ENCODE results near the gene NRXN3. TPM values are rescaled to one million over a fixed set of nuclear protein-coding genes. Genes with fewer than 3 reads are reported as not detected.

The NRXN3 gene
- total RNA-seq, 4 donors from 2014 or later, result 0.04 to 0.16 TPM; not detected in 2

- H3K4me1 ChIP-seq, result no peaks in the 10 kb centered on the region
- no peak overlapping the region for H3K27ac ChIP-seq
- no peak for DNase-seq
- intact Hi-C loops (cut with DNase I; ENCODE audit: low total_unique reads) (no loop called here), in situ Hi-C loops (cut with MboI; ENCODE audit: low sequenced_read_pairs in 4 of 4) (no loop called here)
- H3K36me3 ChIP-seq, result no peaks in the 10 kb centered on the region
- TF ChIP-seq, protein P1, sequence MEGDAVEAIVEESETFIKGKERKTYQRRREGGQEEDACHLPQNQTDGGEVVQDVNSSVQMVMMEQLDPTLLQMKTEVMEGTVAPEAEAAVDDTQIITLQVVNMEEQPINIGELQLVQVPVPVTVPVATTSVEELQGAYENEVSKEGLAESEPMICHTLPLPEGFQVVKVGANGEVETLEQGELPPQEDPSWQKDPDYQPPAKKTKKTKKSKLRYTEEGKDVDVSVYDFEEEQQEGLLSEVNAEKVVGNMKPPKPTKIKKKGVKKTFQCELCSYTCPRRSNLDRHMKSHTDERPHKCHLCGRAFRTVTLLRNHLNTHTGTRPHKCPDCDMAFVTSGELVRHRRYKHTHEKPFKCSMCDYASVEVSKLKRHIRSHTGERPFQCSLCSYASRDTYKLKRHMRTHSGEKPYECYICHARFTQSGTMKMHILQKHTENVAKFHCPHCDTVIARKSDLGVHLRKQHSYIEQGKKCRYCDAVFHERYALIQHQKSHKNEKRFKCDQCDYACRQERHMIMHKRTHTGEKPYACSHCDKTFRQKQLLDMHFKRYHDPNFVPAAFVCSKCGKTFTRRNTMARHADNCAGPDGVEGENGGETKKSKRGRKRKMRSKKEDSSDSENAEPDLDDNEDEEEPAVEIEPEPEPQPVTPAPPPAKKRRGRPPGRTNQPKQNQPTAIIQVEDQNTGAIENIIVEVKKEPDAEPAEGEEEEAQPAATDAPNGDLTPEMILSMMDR (IDR thresholded peaks at IDR 0.05 in 4 of 5, conservative IDR thresholded peaks at IDR 0.05 in 1 of 5), result no peak
- TF ChIP-seq POLR2A (IDR thresholded peaks at IDR 0.05), result no peak
- H3K4me3 ChIP-seq, result no peak overlapping the region
- no peaks in the 10 kb centered on the region for H3K9me3 ChIP-seq
- H3K27me3 ChIP-seq, result no peaks in the 10 kb centered on the region
- no peak for ATAC-seq
Observed at GRCh38 chr14:79465651-79466050, 1295.5 kb downstream of the NRXN3 start.

GRCh38 chr14:79466938-79467527 lies 1296.9 kb downstream of the NRXN3 start:
- intact Hi-C loops (cut with DNase I; ENCODE audit: low total_unique reads), result no loop called here
- ATAC-seq, result no peak
- in situ Hi-C loops (cut with MboI; ENCODE audit: low sequenced_read_pairs in 4 of 4), result no loop called here
- H3K27ac ChIP-seq, result no peak overlapping the region
- H3K4me3 ChIP-seq, result no peak overlapping the region
- TF ChIP-seq POLR2A (IDR thresholded peaks at IDR 0.05), result no peak
- TF ChIP-seq, protein P1 (IDR thresholded peaks at IDR 0.05 in 4 of 5, conservative IDR thresholded peaks at IDR 0.05 in 1 of 5), result no peak
- H3K4me1 ChIP-seq, result no peaks in the 10 kb centered on the region
- H3K36me3 ChIP-seq, result no peaks in the 10 kb centered on the region
- H3K9me3 ChIP-seq, result no peaks in the 10 kb centered on the region
- no peaks in the 10 kb centered on the region for H3K27me3 ChIP-seq
- DNase-seq, result no peak

DNA sequence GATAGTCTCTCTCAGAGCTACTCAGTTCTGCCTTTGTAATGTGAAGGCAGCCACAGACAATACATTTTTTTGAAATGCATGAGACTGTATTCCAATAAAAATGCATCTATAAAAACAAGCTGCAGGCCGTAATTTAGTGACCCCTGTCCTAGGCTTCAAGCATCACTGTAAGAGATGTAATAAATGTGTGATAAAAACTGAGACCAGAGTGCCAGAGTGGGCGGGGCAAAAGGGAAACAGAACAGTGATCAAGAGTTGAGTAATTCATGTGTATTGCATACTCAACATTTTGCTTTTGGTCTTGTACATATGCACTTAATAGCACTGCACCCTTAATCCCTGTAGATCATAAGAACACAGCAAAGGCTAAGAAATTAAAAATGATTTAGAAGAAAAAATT lies 1297.7 kb downstream of the NRXN3 start:
- no peaks in the 10 kb centered on the region for H3K4me1 ChIP-seq
- intact Hi-C loops (cut with DNase I; ENCODE audit: low total_unique reads), result no loop called here
- no peaks in the 10 kb centered on the region for H3K27me3 ChIP-seq
- DNase-seq (no peak), ATAC-seq (no peak)
- no peaks in the 10 kb centered on the region for H3K36me3 ChIP-seq
- in situ Hi-C loops (cut with MboI; ENCODE audit: low sequenced_read_pairs in 4 of 4), result no loop called here
- no peak for TF ChIP-seq POLR2A (IDR thresholded peaks at IDR 0.05)
- TF ChIP-seq, protein P1 (IDR thresholded peaks at IDR 0.05 in 4 of 5, conservative IDR thresholded peaks at IDR 0.05 in 1 of 5), result no peak
- H3K27ac ChIP-seq, result no peak overlapping the region
- H3K9me3 ChIP-seq, result no peaks in the 10 kb centered on the region
- no peak overlapping the region for H3K4me3 ChIP-seq

GRCh38 chr14:79468486-79468885 lies 1298.3 kb downstream of the NRXN3 start:
- in situ Hi-C loops (cut with MboI; ENCODE audit: low sequenced_read_pairs in 4 of 4) (no loop called here), intact Hi-C loops (cut with DNase I; ENCODE audit: low total_unique reads) (no loop called here)
- no peak for DNase-seq
- Histone ChIP-seq H3K27me3 (no peaks in the 10 kb centered on the region), H3K4me1 (no peaks in the 10 kb centered on the region), H3K9me3 (no peaks in the 10 kb centered on the region), H3K36me3 (no peaks in the 10 kb centered on the region), H3K27ac (no peak overlapping the region), H3K4me3 (no peak overlapping the region)
- ATAC-seq, result no peak
- no peak for TF ChIP-seq POLR2A (IDR thresholded peaks at IDR 0.05)
- TF ChIP-seq, protein P1 (IDR thresholded peaks at IDR 0.05 in 4 of 5, conservative IDR thresholded peaks at IDR 0.05 in 1 of 5), result no peak

DNA sequence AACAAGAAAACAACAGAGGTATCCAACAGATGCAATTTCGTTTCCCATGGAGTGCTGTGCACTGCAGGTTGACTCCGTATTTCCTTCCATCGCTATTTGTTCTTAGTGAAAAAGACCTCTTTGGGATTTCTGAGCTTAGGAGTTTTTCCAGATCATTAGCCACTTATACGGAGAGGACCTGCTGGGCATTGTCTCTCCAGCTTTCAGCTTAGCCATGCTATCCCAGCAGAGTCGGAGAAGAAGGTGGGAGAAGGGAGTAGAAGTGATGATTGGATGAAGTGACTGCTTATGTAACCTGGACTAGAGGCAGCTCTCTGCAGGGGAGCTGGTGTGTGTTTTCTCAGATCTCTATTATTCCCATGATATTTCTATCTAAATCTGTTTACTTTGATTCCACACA lies 1303.5 kb downstream of the NRXN3 start:
- ATAC-seq, result no peak
- Histone ChIP-seq H3K27ac (no peak overlapping the region), H3K4me1 (peaks cover 0 to 8% of the 10 kb centered on the region in 2 donors), H3K4me3 (no peak overlapping the region), H3K36me3 (no peaks in the 10 kb centered on the region), H3K27me3 (no peaks in the 10 kb centered on the region), H3K9me3 (no peaks in the 10 kb centered on the region)
- in situ Hi-C loops (cut with MboI; ENCODE audit: low sequenced_read_pairs in 4 of 4), result no loop called here
- TF ChIP-seq POLR2A (IDR thresholded peaks at IDR 0.05), result no peak
- TF ChIP-seq, protein P1 (IDR thresholded peaks at IDR 0.05 in 4 of 5, conservative IDR thresholded peaks at IDR 0.05 in 1 of 5), result no peak
- DNase-seq, result no peak
- intact Hi-C loops (cut with DNase I; ENCODE audit: low total_unique reads), result no loop called here
